HUES48 (cell line): ENCODE data around the gene NHLH1.

Experiments
- H3K27ac ChIP-seq: one replicate; pipeline ENCODE4 v1.7.0; 2013; ENCODE audit warnings: low read depth, low read length, inconsistent platforms
- H3K27me3 ChIP-seq: 2 replicates; pipeline ENCODE4 v1.6.1; 2013; ENCODE audit warnings: mild to moderate bottlenecking, low read length; ENCODE audit not compliant: control insufficient read depth, insufficient read depth
- H3K36me3 ChIP-seq: 2 replicates; pipeline ENCODE4 v1.6.1; 2013; ENCODE audit warnings: low read length; ENCODE audit not compliant: control insufficient read depth, insufficient read depth
- H3K4me1 ChIP-seq: 2 replicates; pipeline ENCODE4 v1.6.1; 2013; ENCODE audit warnings: mild to moderate bottlenecking, low read length; ENCODE audit not compliant: control insufficient read depth, insufficient read depth
- H3K4me3 ChIP-seq: 2 replicates; pipeline ENCODE4 v1.5.1; 2013; ENCODE audit warnings: mild to moderate bottlenecking, low read depth, low read length
- H3K9ac ChIP-seq: 2 replicates; pipeline ENCODE4 v1.6.1; 2013; ENCODE audit warnings: mild to moderate bottlenecking, low read depth, low read length, moderate library complexity
- H3K9me3 ChIP-seq: 2 replicates; pipeline ENCODE4 v1.6.1; 2013; ENCODE audit warnings: low read length; ENCODE audit not compliant: control insufficient read depth, insufficient read depth

Gene NHLH1

DNA sequence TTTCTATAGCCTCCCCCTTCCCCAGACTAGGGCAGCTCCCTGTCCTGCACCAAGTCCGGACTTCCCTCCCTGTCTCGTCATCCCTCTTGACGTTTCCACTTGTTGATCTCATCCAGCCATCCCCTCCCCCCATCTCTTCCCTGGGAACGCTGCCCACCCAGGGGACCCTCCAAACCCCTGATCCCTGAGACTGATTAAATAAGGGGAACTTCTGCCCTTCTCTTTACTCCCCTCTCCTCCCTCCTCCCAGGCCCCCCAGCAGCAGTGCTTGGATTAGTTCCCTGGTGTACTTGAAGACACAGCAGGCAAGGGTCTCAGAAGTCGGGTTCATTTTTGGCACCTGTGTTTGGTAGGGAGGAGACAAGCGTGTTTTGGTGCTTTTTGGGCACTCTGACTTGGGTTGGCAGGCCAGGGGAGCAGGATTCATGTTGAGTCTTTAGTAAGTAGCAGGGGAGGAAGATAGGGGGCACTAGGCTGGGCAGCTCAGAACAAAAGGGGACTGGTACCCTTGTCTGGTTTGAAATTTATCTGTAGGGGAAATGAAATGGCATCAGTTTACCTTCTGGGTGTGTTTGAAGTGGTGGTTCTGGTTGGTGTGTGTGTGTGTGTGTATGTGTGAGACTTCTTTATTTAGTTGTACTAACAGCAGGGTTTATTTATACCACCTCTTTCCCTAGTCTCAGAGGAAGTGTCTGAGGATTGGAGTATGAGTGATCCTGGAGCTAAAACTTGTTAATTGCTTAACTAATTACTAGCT, 44.6 kb downstream of the NHLH1 start:
- H3K36me3 ChIP-seq, result peaks cover 15% of the 10 kb centered on the region
- H3K9ac ChIP-seq, result no peak overlapping the region

DNA sequence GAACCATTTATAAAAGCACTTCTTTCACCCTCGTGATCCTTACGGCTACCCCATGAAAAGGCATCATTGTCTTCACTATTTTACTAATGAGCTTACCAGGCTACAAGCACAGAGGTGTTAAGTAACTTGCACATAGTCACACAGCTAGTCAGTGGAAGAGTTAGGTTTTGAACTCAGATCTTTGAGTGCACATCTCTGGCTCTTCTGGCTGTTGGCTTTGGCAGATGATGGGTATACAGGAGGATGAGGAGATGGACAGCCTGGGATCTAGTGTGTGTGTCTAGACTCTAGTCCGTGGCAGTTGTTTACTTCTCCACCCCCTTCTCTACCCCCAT, 45.1 kb downstream of the NHLH1 start:
- Histone ChIP-seq H3K9me3 (no peaks in the 10 kb centered on the region), H3K36me3 (peaks cover 17% of the 10 kb centered on the region), H3K4me1 (peaks cover 37% of the 10 kb centered on the region), H3K4me3 (no peak overlapping the region), H3K9ac (no peak overlapping the region), H3K27me3 (no peaks in the 10 kb centered on the region), H3K27ac (no peak overlapping the region)

More for the DNA sequence above, 44.6 kb downstream of the NHLH1 start:
- peak overlapping the region; percentile 74 for H3K27ac ChIP-seq
- H3K4me1 ChIP-seq, result peaks cover 37% of the 10 kb centered on the region
- H3K4me3 ChIP-seq, result no peak overlapping the region
- H3K9me3 ChIP-seq, result no peaks in the 10 kb centered on the region
- no peaks in the 10 kb centered on the region for H3K27me3 ChIP-seq

DNA sequence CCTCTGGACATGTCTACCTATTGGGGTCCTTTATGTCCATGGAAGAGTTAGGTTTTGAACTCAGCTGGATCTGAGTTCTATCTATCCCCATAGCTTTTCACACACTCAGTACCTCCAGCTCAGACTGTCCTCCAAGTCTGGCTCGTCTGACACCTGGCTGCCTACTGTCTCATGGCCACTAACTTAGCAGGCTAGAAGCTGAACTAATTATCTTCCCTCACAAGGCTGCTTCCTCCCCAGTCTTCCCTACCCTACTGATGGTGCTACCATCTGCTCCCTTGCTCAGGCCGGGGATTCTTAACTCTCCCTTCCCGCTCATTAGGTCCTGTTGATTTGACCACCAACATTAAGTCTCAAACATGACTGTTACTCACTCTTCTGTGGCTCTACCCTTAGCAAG, 46.8 kb downstream of the NHLH1 start:
- peaks cover 23% of the 10 kb centered on the region for H3K4me1 ChIP-seq
- no peak overlapping the region for H3K4me3 ChIP-seq
- no peak overlapping the region for H3K27ac ChIP-seq
- no peaks in the 10 kb centered on the region for H3K9me3 ChIP-seq
- no peaks in the 10 kb centered on the region for H3K27me3 ChIP-seq
- H3K36me3 ChIP-seq, result peaks cover 26% of the 10 kb centered on the region
- H3K9ac ChIP-seq, result no peak overlapping the region

DNA sequence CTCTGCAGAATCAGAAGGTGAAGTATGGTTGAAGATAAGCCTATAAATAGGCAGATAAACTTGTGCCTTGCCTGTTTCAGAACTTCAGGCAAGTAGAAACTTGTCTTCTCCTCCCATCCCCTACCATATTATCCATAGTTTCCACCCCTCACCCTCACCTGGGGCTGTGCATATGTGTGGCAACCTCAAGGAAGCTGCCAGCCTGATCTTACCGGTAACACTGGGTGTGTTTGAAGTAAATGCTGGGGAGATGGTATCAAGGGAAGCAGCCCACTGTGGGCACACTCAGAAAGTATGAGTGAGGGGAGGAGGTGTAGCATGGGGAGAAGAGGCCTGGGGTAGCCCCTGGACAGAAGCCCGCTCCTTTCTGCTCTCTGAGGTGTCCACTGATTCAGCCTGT, 48.0 kb downstream of the NHLH1 start:
- H3K36me3 ChIP-seq, result peaks cover 35% of the 10 kb centered on the region
- H3K9me3 ChIP-seq, result no peaks in the 10 kb centered on the region
- no peak overlapping the region for H3K27ac ChIP-seq
- peaks cover 17% of the 10 kb centered on the region for H3K4me1 ChIP-seq
- H3K27me3 ChIP-seq, result no peaks in the 10 kb centered on the region
- H3K4me3 ChIP-seq, result no peak overlapping the region
- no peak overlapping the region for H3K9ac ChIP-seq

DNA sequence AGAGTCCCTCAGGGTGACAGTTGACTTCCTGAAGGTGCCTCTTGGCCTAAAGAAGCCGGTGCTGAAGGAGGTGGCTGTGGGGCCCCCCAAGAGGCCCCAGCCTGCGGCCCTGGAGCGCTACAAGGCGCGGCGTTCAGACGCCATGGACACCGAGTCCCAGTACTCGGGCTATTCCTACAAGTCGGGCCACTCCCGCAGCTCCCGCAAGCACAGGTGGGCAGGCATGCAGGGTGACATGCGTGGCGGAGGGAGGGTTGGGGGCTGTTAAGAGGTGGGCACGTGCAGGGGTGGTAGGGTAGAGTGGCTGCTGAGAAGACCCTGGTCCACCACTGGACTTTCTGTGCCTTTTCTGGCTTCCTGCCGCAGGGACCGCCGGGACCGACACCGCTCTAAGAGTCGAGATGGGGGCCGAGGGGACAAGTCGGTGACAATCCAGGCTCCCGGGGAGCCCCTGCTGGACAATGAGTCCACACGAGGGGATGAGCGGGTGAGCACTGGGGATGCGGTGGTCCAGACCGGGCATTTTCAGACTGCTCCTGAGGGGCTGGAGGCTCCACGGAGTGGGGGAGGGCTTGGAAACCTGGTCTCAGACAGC, 48.9 kb downstream of the NHLH1 start:
- Histone ChIP-seq H3K27ac (peak overlapping the region; percentile 5), H3K4me3 (no peak overlapping the region), H3K4me1 (peaks cover 8% of the 10 kb centered on the region), H3K9me3 (no peaks in the 10 kb centered on the region), H3K36me3 (peaks cover 44% of the 10 kb centered on the region), H3K27me3 (no peaks in the 10 kb centered on the region), H3K9ac (no peak overlapping the region)

DNA sequence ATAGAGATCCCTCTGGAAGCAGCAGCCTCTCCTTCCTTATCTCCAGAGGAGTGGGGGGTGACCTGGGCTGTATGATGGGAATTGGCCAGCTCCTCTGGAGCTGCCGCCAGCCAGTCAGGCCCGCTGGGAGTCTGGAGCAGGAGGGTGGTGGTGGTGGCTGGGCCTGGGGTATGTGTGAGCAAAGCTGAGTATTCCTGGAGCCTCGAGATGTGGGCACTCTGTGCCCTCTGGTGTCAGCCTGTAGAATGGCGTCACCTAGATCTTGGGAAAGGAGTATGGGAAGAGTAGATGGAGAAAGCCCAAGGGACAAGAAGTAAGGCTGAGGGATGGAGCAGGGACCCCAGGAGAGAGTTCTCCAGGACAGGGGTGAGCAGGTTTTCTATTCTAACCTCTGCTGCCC, 49.5 kb downstream of the NHLH1 start:
- H3K4me3 ChIP-seq, result no peak overlapping the region
- H3K27me3 ChIP-seq, result no peaks in the 10 kb centered on the region
- H3K9ac ChIP-seq, result no peak overlapping the region
- peaks cover 50% of the 10 kb centered on the region for H3K36me3 ChIP-seq
- H3K27ac ChIP-seq, result peak overlapping the region; percentile 5
- H3K4me1 ChIP-seq, result peaks cover 2% of the 10 kb centered on the region
- H3K9me3 ChIP-seq, result no peaks in the 10 kb centered on the region

DNA sequence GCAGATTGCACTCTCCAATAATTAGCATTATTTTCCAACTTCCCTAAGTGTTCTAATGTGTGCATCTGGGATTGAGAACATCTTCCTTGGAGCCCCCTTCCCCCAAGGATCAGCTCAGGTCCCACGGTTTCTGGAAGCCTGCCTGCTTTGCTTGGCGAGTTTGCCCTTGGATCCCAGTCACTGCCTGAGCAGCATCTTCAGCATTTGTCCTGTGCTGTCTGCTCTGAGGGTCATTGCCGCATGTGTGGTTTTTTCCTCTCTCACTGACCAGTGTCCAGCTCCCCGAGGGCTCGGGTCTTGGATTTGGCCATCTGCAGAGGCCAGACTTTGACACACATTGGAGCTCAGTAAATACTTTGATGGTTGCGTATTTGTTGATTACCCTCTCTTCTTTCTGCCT, 51.6 kb downstream of the NHLH1 start:
- H3K9me3 ChIP-seq, result no peaks in the 10 kb centered on the region
- peaks cover 69% of the 10 kb centered on the region for H3K36me3 ChIP-seq
- no peaks in the 10 kb centered on the region for H3K27me3 ChIP-seq
- no peak overlapping the region for H3K27ac ChIP-seq
- H3K4me3 ChIP-seq, result no peak overlapping the region
- no peaks in the 10 kb centered on the region for H3K4me1 ChIP-seq
- H3K9ac ChIP-seq, result no peak overlapping the region

DNA sequence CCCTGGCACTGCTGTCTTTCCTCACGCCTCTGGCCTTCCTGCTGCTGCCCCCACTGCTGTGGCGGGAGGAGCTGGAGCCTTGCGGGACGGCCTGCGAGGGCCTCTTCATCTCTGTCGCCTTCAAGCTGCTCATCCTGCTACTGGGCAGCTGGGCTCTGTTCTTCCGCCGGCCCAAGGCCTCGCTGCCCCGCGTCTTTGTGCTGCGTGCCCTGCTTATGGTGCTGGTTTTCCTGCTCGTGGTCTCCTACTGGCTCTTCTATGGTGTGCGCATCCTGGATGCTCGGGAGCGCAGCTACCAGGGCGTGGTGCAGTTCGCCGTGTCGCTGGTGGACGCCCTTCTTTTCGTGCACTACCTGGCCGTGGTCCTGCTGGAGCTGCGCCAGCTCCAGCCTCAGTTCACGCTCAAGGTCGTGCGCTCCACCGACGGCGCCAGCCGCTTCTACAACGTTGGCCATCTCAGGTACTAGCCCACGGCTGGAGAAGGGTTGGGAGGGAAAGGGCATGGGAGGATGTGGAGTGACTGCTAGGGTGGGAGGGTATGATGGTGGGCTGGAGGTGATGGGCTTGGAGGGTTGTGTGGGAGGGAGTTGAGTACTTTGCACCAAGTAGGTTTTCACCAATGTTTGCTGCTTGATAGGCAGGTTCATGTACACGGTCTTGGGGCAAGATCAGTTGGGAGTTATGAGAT, 52.4 kb downstream of the NHLH1 start:
- Histone ChIP-seq H3K27me3 (no peaks in the 10 kb centered on the region), H3K36me3 (peaks cover 77% of the 10 kb centered on the region)

DNA sequence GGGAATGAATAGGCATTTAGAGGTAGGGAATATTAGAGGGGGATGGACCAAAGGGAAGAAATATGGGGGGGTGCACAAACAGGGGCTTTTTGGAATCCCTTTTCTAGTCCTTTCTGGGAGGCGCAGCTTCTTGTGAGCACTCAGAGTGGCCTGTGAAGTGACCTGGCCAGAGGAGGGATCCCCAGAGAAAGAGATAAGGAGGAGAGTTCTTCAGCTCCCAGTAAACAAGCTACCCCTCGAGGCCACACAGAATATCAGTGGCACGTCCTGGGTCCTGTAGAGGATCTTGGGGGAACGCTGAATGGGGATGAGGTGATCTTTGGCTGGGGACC, 52.9 kb downstream of the NHLH1 start:
- H3K9me3 ChIP-seq, result no peaks in the 10 kb centered on the region
- H3K27ac ChIP-seq, result no peak overlapping the region
- no peaks in the 10 kb centered on the region for H3K4me1 ChIP-seq
- no peak overlapping the region for H3K9ac ChIP-seq
- no peak overlapping the region for H3K4me3 ChIP-seq
- H3K27me3 ChIP-seq, result no peaks in the 10 kb centered on the region
- peaks cover 82% of the 10 kb centered on the region for H3K36me3 ChIP-seq

More for the DNA sequence above, 52.4 kb downstream of the NHLH1 start:
- Histone ChIP-seq H3K4me3 (no peak overlapping the region), H3K27ac (no peak overlapping the region), H3K4me1 (no peaks in the 10 kb centered on the region), H3K9me3 (no peaks in the 10 kb centered on the region), H3K9ac (no peak overlapping the region)

DNA sequence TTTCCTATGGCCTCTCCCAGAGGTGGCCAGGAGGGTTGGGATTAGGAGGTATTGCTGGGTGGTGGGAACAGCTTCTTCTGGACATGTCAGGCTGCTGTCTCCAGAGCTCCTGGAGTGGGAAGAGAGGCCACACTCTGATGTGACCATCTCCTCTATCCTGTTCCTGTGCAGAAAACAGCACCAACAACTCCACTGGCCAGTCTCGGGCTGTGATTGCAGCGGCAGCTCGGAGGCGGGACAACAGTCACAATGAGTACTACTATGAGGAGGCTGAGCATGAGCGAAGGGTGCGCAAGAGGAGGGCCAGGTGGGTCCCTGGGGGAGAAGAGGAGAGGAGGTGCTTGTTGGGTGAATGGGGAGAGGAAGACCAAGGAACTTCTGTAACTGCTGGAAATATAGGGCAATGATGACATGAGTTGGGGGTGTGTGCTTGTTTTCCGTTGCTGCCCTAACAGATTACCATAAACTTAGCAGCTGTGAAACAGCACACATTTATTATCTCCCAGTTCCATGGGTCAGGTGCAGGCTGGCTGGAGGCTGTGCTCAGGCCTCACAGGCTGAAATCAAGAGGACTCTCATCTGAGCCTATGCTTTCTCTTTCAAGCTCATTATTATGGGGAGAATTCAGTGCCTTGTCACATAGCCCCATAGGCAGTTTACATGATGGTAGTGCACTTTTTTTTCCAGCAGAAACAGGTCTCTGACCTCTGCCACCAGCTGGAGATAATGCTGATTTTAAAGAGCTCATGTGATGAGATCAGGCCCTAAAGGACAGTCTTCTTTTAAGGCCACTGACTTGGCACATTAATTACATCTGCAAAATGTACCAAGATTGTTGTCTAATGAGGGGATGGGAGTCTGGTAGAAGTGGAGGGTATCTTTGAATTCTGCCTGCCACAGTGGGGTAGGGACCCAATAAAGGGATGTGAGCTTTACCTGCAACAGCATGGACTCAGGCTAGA, 54.3 kb downstream of the NHLH1 start:
- Histone ChIP-seq H3K36me3 (peaks cover 89% of the 10 kb centered on the region), H3K9ac (no peak overlapping the region)

More for the DNA sequence above, 54.3 kb downstream of the NHLH1 start:
- Histone ChIP-seq H3K27ac (no peak overlapping the region), H3K4me1 (no peaks in the 10 kb centered on the region), H3K4me3 (no peak overlapping the region), H3K9me3 (no peaks in the 10 kb centered on the region), H3K27me3 (no peaks in the 10 kb centered on the region)
